Muscle layer of colon (tissue), 2 donors: ENCODE results near the gene BCL2L11.

Source experiments
- H3K27ac ChIP-seq: one replicate; pipeline ENCODE4 v1.7.0; 2013; ENCODE audit warnings: low read depth, mild to moderate bottlenecking, low read length, moderate library complexity
- H3K27me3 ChIP-seq, 2 donors: one replicate each; pipeline ENCODE4 v1.7.0; 2013; ENCODE audit warnings: low read length in 2 of 2, mild to moderate bottlenecking in 2 of 2; ENCODE audit not compliant: insufficient read depth in 2 of 2, control insufficient read depth in 1 of 2
- H3K36me3 ChIP-seq: one replicate; pipeline ENCODE4 v1.7.0; 2013; ENCODE audit warnings: mild to moderate bottlenecking, low read length; ENCODE audit not compliant: insufficient read depth
- H3K4me1 ChIP-seq: one replicate; pipeline ENCODE4 v1.7.0; 2013; ENCODE audit warnings: mild to moderate bottlenecking, low read length; ENCODE audit not compliant: insufficient read depth
- H3K4me3 ChIP-seq, 2 donors: one replicate each; pipeline ENCODE4 v1.7.0; 2013; ENCODE audit warnings: low read length in 2 of 2, low read depth in 1 of 2, mild to moderate bottlenecking in 1 of 2, moderate library complexity in 1 of 2
- H3K9ac ChIP-seq: one replicate; pipeline ENCODE4 v1.7.0; 2013; ENCODE audit warnings: low read length
- H3K9me3 ChIP-seq: one replicate; pipeline ENCODE4 v1.7.0; 2013; ENCODE audit warnings: mild to moderate bottlenecking, low read length
- donor health status: abdominal sarcoma.
- donor health status: Adenocarcinoma of cecum.

BCL2L11 gene

DNA sequence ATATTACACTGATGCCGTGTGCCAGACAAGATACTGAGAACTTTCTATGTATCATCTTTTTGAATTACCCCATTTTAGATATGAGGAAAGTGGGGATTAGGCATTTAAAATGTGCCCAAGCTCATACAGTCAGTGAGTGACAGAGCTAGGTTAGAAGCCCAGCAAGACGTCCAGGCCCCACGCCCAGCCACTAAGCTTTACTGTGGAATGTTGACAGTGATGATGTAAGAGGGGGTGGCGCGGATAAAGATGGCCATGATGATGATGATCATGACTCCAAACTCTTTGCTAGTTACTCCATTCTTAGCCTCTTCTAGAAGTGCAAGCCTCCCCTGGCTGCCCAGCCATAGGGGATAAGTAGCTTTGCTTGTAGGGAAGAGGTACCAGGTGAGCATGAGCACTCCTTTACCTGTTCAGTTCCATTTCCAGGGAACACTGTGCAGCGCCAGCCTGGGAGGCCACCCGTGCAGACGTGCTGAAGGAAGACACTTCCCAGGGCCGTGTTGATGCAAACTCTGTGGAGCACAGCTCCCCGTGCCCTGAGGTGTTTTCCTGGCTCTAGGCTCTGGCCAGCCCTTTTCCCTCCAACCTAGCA is 65.5 kb downstream of the BCL2L11 start:
- H3K4me3 ChIP-seq, result no peak overlapping the region
- H3K4me1 ChIP-seq, result no peaks in the 10 kb centered on the region
- H3K27ac ChIP-seq, result no peak overlapping the region
- no peak overlapping the region for H3K9ac ChIP-seq
- H3K36me3 ChIP-seq, result no peaks in the 10 kb centered on the region
- H3K9me3 ChIP-seq, result no peaks in the 10 kb centered on the region
- no peaks in the 10 kb centered on the region for H3K27me3 ChIP-seq

DNA sequence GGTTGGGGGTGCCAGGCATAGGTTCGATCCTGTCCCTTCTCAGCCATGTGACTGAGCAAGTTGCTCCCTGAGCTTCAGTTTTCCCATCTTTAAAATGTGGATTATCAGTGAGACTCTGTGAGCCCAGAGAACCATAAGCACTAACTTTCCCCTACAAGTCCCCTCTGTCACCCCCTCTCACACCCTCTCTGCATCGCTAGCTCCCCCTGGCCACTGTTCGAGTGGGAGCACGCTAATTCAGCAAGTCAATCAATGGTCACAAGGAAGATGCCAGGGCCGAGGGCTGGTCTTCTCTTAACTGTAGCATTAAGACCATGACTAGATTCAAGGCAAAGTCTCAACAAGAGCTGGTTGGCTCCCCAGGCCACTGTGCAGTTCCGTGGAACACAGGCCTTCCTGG is 66.2 kb downstream of the BCL2L11 start:
- no peaks in the 10 kb centered on the region for H3K36me3 ChIP-seq
- no peaks in the 10 kb centered on the region for H3K4me1 ChIP-seq
- H3K9me3 ChIP-seq, result no peaks in the 10 kb centered on the region
- no peak overlapping the region for H3K27ac ChIP-seq
- H3K9ac ChIP-seq, result no peak overlapping the region
- H3K27me3 ChIP-seq, result no peaks in the 10 kb centered on the region
- no peak overlapping the region for H3K4me3 ChIP-seq

- Histone ChIP-seq H3K27me3 (no peaks in the 10 kb centered on the region), H3K9ac (no peak overlapping the region), H3K9me3 (no peaks in the 10 kb centered on the region), H3K4me3 (no peak overlapping the region), H3K4me1 (no peaks in the 10 kb centered on the region), H3K36me3 (no peaks in the 10 kb centered on the region), H3K27ac (no peak overlapping the region)
Measured at GRCh38 chr2:111188681-111189080, 68.0 kb downstream of the BCL2L11 start.

- no peaks in the 10 kb centered on the region for H3K9me3 ChIP-seq
- no peak overlapping the region for H3K27ac ChIP-seq
- no peak overlapping the region for H3K4me3 ChIP-seq
- no peaks in the 10 kb centered on the region for H3K27me3 ChIP-seq
- H3K4me1 ChIP-seq, result no peaks in the 10 kb centered on the region
- H3K9ac ChIP-seq, result no peak overlapping the region
- H3K36me3 ChIP-seq, result no peaks in the 10 kb centered on the region
Measured at GRCh38 chr2:111189106-111189505, 68.4 kb downstream of the BCL2L11 start.

GRCh38 chr2:111190816-111191540 is 70.3 kb downstream of the BCL2L11 start:
- H3K4me1 ChIP-seq, result no peaks in the 10 kb centered on the region
- no peak overlapping the region for H3K9ac ChIP-seq
- no peak overlapping the region for H3K27ac ChIP-seq
- no peaks in the 10 kb centered on the region for H3K27me3 ChIP-seq
- H3K9me3 ChIP-seq, result no peaks in the 10 kb centered on the region
- no peak overlapping the region for H3K4me3 ChIP-seq
- H3K36me3 ChIP-seq, result no peaks in the 10 kb centered on the region

- Histone ChIP-seq H3K9me3 (no peaks in the 10 kb centered on the region), H3K4me1 (no peaks in the 10 kb centered on the region), H3K36me3 (no peaks in the 10 kb centered on the region), H3K27ac (no peak overlapping the region), H3K4me3 (no peak overlapping the region), H3K27me3 (no peaks in the 10 kb centered on the region), H3K9ac (no peak overlapping the region)
Measured at GRCh38 chr2:111191877-111192276, 71.2 kb downstream of the BCL2L11 start.

GRCh38 chr2:111192776-111193368 is 72.2 kb downstream of the BCL2L11 start:
- Histone ChIP-seq H3K27me3 (no peaks in the 10 kb centered on the region), H3K27ac (no peak overlapping the region), H3K9me3 (no peaks in the 10 kb centered on the region), H3K4me3 (no peak overlapping the region), H3K4me1 (no peaks in the 10 kb centered on the region), H3K9ac (no peak overlapping the region), H3K36me3 (no peaks in the 10 kb centered on the region)

GRCh38 chr2:111194835-111195621 is 74.3 kb downstream of the BCL2L11 start:
- H3K9me3 ChIP-seq, result no peaks in the 10 kb centered on the region
- no peaks in the 10 kb centered on the region for H3K36me3 ChIP-seq
- H3K9ac ChIP-seq, result no peak overlapping the region
- H3K27ac ChIP-seq, result no peak overlapping the region
- H3K4me3 ChIP-seq, result no peak overlapping the region
- H3K4me1 ChIP-seq, result no peaks in the 10 kb centered on the region
- H3K27me3 ChIP-seq, result no peaks in the 10 kb centered on the region

- Histone ChIP-seq H3K27ac (no peak overlapping the region), H3K4me1 (no peaks in the 10 kb centered on the region), H3K4me3 (no peak overlapping the region), H3K9ac (no peak overlapping the region), H3K9me3 (no peaks in the 10 kb centered on the region), H3K27me3 (no peaks in the 10 kb centered on the region), H3K36me3 (no peaks in the 10 kb centered on the region)
Measured at GRCh38 chr2:111196435-111196834, 75.7 kb downstream of the BCL2L11 start.

DNA sequence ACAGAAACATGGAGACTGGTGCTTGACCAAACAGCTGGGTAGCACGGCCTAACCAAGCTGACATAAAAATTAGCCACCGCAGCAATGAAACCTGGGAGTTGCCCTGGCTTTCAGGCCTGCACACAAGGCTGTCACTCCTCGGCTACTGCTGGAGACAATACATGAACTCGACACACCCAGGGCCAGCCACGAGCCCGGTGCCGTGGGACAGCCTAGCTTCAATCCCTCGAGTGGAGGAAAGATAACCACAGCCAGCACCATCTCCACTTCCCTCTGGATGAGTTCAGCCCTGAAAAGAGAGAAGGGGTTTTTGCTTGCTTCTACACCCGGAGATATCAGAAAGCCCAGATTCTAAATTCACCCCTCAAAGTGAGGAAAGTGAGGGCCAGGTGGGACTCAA is 78.0 kb downstream of the BCL2L11 start:
- Histone ChIP-seq H3K27ac (no peak overlapping the region), H3K36me3 (no peaks in the 10 kb centered on the region), H3K4me3 (no peak overlapping the region), H3K4me1 (no peaks in the 10 kb centered on the region), H3K9ac (no peak overlapping the region), H3K9me3 (no peaks in the 10 kb centered on the region), H3K27me3 (no peaks in the 10 kb centered on the region)

DNA sequence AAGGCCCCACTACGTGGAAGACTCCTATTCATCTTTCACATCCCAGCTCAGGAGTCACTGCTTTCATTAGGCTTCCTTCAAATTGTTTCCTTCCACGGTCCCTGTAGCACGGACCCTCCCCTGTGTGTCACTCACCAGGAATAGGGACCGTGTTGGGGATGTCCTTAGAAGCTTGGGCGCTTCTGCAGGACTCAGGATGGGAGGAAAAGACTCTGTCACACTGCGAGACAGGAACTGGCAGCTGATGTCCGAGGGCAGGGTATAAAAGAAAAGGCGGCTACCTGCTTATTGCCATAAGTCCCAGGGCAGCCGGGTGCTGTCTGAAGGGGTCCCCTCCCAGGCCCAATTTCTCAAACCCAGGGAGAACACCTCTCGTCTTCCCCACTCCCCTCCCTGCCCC is 79.1 kb downstream of the BCL2L11 start:
- H3K9me3 ChIP-seq, result no peaks in the 10 kb centered on the region
- H3K4me1 ChIP-seq, result no peaks in the 10 kb centered on the region
- no peak overlapping the region for H3K9ac ChIP-seq
- no peaks in the 10 kb centered on the region for H3K36me3 ChIP-seq
- no peak overlapping the region for H3K27ac ChIP-seq
- H3K4me3 ChIP-seq, result no peak overlapping the region
- no peaks in the 10 kb centered on the region for H3K27me3 ChIP-seq
